ENCODE measurements around the gene MRPL49.

Gene MRPL49

GRCh38 chr11:65121865-65122696, at the start of gene MRPL49, which contains the start of gene FAU:
MRPL49 (plus strand) TSS chr11:65122321; CDS start chr11:65122347, 26 bp downstream.
FAU (minus strand) TSS chr11:65122134; CDS start chr11:65121813, 321 bp downstream.
- peak; percentile 95 to 99 for DNase-seq

- no peak for DNase-seq
Measured at GRCh38 chr11:65072631-65072966, 49.5 kb upstream of the MRPL49 start.

- no peak for DNase-seq
Measured at GRCh38 chr11:65077451-65077850, 44.7 kb upstream of the MRPL49 start.

GRCh38 chr11:65078151-65078550, 44.0 kb upstream of the MRPL49 start:
- peak in 1 of 2 experiments; percentile 18 for DNase-seq

- DNase-seq, result no peak
Measured at GRCh38 chr11:65078786-65079342, 43.3 kb upstream of the MRPL49 start.

- DNase-seq, result no peak
Measured at GRCh38 chr11:65083134-65083833, 38.8 kb upstream of the MRPL49 start.

GRCh38 chr11:65083834-65084597, 38.1 kb upstream of the MRPL49 start, which contains the start of the genes CDCA5 and ZFPL1:
CDCA5 (minus strand) TSS chr11:65084040; CDS start chr11:65083978, 62 bp downstream.
ZFPL1 (plus strand) TSS chr11:65084222; CDS start chr11:65084699, 477 bp downstream.
- peak; percentile 96 to 97 for DNase-seq

GRCh38 chr11:65084598-65085375, 37.3 kb upstream of the MRPL49 start:
- no peak for DNase-seq

GRCh38 chr11:65085446-65085845, 36.7 kb upstream of the MRPL49 start:
- DNase-seq, result no peak

GRCh38 chr11:65086809-65087208, 35.3 kb upstream of the MRPL49 start:
- DNase-seq, result no peak

GRCh38 chr11:65087216-65087615, 34.9 kb upstream of the MRPL49 start:
- DNase-seq, result no peak

GRCh38 chr11:65087827-65088226, 34.3 kb upstream of the MRPL49 start:
- no peak for DNase-seq

- DNase-seq, result no peak
Measured at GRCh38 chr11:65089621-65090020, 32.5 kb upstream of the MRPL49 start.

GRCh38 chr11:65090628-65091027, 31.5 kb upstream of the MRPL49 start:
- no peak for DNase-seq

GRCh38 chr11:65095427-65095826, 26.7 kb upstream of the MRPL49 start:
- DNase-seq, result no peak

- peak; percentile 86 to 92 for DNase-seq
Measured at GRCh38 chr11:65095974-65096806, 25.9 kb upstream of the MRPL49 start, which contains the start of gene VPS51. VPS51 (plus strand) TSS chr11:65096214; CDS start chr11:65096251, 37 bp downstream.

GRCh38 chr11:65096926-65097325, 25.2 kb upstream of the MRPL49 start:
- no peak for DNase-seq

- no peak for DNase-seq
Measured at GRCh38 chr11:65100674-65101350, 21.3 kb upstream of the MRPL49 start.

GRCh38 chr11:65102142-65103095, 19.7 kb upstream of the MRPL49 start:
- DNase-seq, result no peak
